Thyroid gland (tissue), 4 donors: Measurements from ENCODE around the gene SALL1.

Source experiments
- CTCF ChIP-seq, 6 experiments: fragments of 200-600 bp in 3 of 6; fragments of 450-650 bp in 3 of 6; sonication (generic) in 3 of 6; IDR thresholded peaks; one replicate each; pipeline ENCODE4 v1.5.1; 2016 to 2019; ENCODE audit warnings: antibody characterized with exemption in 6 of 6, mild to moderate bottlenecking in 2 of 6, inconsistent platforms in 1 of 6, moderate library complexity in 1 of 6
- POLR2A ChIP-seq, 2 donors: fragments of 450-650 bp; IDR thresholded peaks; one replicate each; pipeline ENCODE4 v1.6.1; 2017; ENCODE audit warnings: antibody characterized with exemption in 2 of 2, mild to moderate bottlenecking in 2 of 2, moderate library complexity in 1 of 2

- no peak for TF ChIP-seq CTCF (IDR thresholded peaks at IDR 0.05)
- TF ChIP-seq POLR2A (IDR thresholded peaks at IDR 0.05), result no peak
These were observed 30.9 kb downstream of the SALL1 start for GRCh38 chr16:51119973-51120729.
